C1 segment of cervical spinal cord (tissue), 14 donors: Measurements from ENCODE around the gene PDLIM7.
"Not testable (repeated sequence)": the region's sequence is repeated elsewhere in the genome, so short reads cannot be mapped to it uniquely, and the experiment has no call there.

ENCODE experiments used
- DNase-seq, 14 donors: peaks; one replicate each; lab custom pipeline; 2025; lab: John Stamatoyannopoulos, UW

Gene PDLIM7

DNA sequence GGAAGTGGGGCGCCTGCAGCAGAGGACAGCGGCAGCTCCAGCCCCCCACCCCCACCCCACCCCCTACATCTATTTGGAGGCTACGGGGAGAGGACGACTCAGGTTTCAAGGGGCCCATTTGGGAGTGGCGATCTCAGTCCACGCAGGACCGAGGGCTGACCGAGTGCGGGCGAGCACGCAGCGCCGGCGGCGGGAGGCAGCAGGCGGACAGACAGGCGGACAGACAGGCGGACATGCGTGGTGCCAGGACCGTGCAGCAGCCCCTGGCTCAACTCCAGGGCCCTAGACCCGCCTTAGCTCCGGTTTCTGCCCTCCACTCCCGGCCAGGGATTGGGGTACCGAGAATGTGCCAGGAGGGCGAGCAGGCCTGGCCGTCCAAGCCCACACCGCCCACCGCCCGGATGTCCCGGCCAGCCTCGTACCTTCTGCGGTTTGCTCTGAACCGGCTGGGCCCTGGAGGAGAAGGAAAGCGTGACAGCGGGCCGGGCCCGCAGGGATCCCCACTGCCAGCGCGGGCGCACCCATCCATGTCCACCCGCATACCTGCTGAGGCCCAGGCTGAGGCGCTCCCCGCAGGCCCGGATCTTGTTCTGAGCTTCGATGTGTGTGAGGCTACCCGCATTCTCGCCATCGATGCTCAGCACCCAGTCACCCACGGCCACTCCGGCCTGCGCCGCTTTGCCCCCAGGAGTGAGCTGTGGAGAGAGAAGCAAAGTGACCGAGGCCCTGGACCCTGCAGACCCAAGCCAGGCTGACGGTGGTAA is 5.2 kb downstream of the PDLIM7 start:
- no peak for DNase-seq

DNA sequence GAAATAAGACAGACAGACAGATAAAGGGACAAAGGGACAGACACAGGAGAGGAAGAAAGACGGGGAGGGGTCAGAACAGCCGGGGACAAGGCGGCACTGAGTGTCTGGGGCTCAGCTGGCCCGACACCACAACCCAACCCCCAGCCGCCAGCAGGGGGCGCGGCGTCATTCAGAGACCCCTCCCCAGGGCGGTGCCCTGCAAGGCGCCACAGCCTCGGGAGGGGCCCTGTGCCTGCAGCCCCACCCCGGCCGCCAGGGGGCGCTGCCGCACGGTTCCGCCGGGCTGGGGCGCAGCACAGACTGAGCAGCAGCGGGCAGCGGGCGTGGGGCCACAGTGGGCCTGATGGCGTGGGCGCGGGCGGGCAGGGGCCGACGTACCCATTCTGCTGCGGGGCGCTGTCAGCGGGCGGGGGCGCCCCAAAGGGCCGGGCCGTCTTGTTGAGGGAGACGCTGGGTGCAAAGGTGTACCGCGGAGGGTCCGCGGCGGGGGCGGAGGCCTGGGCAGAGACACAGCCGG is 5.9 kb downstream of the PDLIM7 start:
- DNase-seq: no peak

DNA sequence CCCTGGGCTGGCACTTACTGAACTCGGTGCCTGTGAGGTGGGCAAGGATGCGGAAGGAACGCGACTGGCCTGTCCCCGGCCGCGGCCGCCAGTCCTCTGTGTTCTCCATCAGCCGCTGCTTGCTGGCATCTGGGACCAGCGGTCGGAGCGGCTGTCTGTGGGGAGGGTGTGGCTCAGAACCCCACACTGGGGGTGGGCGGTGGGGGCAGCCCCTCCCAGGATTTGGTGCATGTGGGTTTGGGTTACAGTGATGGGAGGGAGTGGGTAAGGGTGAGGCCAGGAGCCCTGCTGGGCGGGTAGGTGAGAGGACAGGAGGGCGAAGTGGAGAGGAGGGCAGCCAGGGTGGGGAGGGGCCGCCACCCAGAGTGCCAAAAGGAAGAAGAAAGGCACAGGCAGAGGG is 6.4 kb downstream of the PDLIM7 start:
- no peak for DNase-seq

DNA sequence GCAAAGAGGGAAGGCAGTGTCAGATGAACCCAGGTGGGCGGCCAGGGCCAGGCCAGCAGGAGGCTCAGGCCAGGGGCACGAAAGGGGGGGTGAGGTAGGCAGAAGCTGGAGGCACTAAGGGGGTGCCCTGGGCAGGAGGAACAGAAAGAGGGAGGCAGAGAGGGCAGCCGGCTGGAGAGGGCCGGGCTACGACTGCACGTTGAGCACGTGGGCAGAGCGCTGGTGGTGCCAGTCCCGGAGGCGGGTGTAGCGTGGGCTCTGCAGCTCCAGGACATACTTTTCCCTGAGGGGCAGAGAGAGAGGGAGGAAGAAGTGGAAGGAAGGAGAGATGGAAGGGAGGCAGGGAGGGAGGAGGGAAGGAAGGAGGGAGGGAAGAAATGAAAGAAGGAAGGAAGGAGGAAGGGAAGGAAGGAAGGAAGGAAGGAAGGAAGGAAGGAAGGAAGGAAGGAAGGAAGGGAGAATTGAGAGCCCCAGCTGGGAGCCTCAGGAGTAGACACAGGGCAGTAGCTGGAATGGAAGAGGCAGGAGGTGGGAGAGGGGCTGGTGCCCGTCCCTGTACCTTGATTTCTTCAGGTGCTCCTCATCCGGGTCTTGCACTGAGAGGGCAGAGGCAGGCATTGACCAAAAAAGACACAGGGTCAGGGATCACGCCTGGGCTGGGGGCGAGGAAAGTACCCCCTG is 7.0 kb downstream of the PDLIM7 start:
- DNase-seq: peak in 1 of 14 donors; percentile 60

DNA sequence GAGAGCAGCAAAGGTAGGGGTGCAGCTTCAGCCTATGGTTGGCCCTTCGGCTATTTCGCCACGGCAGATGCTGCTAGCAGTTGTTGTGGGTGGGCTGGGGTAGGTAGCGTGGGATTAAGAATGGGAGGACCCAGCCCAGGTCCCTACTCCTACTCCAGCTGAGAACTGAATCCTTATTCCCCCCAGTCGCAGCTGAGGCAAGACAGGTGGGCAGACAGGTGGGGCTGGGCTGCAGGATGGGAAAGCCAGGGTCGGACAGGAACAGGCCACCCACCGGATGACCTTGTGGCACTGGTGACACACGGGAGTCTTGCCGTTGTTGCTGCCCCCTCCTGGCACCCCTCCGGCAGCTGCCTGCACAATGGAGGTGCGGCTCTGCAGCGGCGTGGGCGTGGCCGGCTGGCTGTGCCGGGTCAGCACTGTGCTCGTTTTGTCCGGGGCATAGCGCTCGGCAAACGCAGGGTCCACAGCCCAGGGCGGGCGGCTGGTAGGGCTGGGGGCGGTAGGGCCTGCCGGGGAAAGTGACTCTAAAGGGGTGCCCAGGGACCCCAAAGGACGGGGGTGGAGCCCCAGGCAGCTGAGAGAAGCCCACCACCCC is 8.2 kb downstream of the PDLIM7 start:
- DNase-seq: no peak

DNA sequence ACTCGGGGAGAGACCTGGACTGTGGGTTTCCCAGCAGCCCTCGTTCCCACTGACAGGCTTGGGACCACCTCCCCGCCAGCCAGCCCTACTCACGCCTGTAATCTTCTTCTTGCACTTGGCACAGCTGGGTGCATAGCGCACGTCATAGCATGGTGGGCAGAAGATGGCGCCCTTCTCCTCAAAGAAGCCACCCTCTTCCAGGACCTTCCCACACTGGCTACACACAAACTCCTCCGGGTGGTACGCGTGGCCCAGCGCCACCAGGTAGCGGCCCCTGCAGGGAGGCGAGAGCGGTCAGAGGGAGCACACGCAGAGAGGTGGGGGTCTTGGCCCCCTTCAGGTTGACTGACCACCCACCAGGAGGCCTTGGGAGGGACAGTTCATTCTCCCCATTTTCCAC is 9.4 kb downstream of the PDLIM7 start:
- no peak for DNase-seq

DNA sequence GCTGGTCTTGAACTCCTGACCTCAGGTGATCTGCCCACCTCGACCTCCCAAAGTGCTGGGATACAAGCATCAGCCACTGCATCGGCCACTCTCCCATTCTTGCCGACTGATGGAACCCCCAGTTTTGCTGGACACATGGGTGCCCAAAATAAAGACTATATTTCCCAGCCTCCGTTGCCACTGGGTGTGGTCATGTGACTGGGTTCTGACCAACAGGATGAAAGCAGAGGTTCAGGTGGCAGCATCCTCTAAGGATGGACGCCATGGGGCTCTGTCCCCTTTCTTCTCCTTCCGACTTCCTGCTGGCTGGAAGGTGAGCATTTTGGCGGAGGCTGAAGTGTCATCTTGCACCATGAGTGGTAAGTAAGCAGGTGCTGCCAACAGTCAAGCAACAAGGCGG is 10.3 kb downstream of the PDLIM7 start:
- DNase-seq: no peak

DNA sequence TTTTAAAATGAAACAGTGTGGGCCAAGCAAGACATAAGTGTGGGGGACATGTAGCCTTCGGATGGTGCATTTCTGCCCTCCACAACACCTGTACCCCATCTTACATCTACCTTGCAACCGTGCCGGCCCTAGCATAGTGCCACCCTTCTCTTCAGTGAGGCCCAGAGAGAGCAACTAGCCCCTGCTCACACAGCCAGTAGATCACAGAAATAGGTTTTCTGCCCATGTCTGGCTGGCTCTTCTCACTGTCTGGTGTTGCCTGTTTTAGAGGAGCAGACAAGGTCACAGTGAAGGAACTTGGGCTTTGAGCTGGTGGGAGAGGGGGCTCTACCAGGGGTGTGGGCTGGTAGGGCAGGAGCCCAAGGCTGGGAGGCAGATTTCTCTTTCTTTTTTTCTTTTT is 11.1 kb downstream of the PDLIM7 start:
- no peak for DNase-seq

DNA sequence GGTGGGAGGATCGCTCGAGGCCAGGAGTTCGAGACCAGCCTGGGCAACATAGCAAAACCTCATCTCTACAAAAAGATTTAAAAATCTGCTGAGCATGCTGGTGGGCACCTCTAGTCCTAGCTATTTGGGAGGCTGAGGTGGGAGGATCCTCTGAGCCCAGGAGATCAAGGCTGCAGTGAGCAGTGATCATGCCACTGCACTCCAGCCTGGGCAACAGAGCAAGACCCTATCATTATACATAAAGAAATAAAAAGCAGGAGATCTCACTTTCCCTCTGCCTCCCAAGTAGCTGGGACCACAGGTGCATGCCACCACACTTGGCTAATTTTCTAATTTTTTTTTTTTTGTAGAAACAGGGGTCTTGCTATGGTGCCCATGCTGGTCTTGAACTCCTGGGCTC is 11.7 kb downstream of the PDLIM7 start:
- not testable (repeated sequence) for DNase-seq

DNA sequence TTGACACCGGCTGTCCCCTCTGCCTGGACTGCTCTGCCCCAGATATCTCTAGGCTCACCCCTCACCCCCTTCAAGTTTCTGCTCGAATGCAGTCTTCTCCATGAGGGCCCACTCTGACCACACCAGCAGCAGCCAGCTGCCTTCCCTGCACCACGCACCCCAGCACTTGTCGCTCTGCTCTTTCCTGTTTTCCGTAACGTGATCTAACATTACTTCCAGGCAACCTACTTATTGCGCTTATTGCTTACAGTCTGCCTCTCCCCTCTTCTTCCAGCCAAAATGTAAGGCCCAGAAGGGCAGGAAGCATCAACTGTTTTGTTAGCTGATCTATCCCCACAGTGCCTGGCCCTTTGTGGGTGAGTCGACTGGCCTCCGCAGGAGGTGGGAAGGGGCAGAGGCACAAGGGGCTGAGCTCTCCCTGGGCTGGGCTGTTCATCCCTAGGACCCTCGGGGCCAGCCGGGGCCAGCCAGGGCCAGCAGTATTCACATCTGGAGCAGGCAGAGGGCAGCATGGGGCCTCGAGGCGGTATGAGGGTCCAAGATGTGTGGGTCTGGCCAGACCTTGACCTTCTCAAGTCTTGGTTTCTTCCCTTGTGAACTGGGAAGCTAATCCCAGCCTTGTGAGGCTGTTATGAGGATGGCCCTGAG is 12.4 kb downstream of the PDLIM7 start:
- no peak for DNase-seq

DNA sequence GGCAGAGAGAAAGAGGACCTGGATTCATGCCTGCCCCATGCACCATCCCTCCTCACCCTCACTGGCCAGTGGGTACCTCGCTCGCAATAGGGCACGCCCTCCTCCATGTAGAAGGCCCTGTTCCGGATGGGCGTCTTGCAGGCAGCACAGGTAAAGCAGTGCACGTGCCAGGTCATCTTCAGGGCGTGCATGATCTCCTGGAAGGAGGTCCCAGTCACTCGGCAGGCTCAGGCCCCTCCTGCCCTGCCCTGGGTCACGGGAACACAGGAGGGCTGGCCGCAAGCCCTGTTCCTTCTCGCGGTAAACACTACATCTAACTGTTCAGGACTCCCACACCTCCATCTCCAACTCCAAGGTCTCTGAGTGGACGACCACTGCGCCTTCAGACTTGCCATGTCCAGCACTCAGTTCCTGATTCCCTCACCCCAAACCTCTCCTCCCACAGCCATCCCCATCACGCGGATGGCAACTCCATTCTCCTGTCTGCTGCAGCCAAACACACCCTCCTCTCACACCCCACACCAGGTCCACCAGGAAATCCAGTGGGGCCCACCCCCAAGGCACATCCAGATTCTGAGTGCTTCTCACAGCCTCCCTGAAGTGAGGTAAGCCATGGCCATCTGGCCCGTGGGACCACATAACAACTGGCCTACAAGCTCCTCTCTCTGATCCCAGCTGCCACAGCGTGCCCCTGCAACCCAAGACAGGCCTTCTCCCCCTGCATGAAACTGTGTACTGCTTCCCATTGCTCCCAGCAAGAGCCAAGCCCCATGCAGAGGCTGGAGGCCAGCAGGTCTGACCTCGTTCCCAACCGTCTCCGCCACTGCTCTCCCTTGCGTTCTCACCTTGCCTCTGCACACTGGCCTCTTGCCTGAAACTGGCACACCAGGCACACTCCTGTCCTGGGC is 13.2 kb downstream of the PDLIM7 start:
- DNase-seq: no peak

DNA sequence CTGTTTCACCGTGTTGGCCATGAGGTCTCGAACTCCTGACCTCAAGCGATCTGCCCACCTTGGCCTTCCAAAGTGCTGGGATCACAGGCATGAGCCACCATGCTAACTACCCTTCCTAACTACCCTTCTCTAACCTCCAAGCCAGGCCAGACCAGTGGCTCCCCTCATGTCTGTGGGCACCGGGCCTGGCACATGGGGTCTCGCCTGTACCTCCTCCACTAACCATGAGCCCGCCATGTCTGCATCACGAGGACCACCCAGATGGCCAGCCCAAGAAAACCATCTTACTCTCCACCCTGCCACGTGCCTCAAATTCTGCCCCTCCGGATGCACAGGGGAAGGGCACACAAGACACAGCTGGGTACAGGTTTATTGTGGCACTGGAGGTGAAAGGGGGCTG is 14.4 kb downstream of the PDLIM7 start:
- no peak for DNase-seq

DNA sequence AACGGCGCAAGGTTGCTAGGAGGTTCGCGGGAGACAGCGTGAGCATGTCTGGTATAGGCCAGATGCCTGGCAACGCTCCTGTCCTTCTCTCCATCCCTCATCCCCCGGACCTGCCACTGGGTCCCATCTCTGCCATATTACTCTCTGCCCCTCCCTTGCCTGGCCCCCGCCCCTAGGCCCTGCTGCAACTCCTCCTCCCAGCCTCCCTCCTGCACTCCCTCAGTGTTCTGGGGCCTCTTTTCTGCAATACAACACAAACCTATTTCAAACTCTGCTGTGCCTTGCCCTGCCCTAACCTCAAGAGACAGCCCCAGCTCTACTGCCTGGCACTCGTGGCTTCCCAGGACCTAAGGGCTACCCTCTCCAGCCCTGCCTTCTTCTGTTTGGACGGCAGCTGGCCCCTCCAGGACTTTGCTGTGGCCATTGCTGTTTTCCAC is 15.0 kb downstream of the PDLIM7 start:
- DNase-seq: no peak

DNA sequence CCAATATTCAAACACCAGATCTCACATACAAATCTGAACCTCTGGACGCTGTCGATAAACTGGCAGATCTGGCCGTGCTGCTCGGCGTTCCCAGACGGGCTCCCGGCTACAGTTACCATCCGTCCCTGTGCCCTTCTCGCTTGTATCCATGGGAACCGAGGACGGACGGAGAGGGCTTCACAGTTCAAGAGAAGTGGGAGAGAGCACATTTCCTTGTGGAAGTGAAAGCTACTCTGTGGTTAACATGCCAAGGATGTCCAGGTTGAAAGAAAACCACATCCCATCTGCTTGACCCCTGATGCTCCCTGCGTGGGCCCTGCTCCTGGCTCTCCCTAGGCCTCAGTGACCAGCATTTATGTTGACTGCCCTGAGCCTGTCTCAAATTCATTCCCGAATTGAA is 17.6 kb downstream of the PDLIM7 start:
- DNase-seq: no peak

DNA sequence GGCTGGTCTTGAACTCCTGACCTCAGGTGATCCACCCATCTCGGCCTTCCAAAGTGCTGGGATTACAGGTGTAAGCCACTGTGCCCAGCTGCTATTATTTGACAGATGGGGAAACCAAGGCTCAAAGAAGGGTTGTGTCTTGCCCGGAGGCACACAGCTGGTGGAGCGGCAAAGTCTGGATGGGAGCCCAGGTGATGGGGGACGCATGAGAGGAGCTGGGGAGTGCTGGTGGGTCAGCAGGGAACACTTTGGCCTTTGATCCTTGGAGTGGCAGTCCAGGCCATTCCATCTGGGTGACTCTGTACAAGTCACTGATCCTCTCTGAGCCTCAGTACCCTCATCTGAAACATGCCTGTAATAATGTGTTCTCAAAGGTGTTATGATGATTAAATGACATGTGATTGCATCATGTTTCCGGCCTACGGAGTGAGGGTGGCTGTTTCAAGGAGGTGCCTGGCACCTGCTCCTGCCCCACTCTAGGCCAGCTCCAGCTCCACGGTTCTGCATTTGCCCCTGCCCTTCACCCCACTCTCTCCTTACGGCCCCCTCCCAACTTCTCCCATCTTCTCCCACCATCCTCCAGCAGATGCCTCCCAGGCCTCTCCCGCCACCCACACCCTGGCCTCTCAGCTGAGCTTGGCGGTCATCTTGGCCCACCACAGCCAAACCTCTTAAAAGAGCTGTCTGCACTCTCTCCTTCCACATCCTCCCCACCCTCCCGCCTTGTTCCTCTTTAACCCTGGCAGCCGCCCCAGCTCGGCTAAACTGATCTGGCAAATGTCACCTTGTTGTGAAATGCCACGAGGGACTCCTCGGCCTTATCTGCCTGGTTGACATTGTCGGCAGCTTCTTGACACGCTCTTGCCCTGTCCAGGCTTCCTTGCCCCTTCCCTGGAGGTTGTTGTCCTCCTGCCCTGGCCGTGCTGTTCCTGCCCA is 18.4 kb downstream of the PDLIM7 start:
- peak in 6 of 14 donors; percentile 17 to 63 (median 33) for DNase-seq

DNA sequence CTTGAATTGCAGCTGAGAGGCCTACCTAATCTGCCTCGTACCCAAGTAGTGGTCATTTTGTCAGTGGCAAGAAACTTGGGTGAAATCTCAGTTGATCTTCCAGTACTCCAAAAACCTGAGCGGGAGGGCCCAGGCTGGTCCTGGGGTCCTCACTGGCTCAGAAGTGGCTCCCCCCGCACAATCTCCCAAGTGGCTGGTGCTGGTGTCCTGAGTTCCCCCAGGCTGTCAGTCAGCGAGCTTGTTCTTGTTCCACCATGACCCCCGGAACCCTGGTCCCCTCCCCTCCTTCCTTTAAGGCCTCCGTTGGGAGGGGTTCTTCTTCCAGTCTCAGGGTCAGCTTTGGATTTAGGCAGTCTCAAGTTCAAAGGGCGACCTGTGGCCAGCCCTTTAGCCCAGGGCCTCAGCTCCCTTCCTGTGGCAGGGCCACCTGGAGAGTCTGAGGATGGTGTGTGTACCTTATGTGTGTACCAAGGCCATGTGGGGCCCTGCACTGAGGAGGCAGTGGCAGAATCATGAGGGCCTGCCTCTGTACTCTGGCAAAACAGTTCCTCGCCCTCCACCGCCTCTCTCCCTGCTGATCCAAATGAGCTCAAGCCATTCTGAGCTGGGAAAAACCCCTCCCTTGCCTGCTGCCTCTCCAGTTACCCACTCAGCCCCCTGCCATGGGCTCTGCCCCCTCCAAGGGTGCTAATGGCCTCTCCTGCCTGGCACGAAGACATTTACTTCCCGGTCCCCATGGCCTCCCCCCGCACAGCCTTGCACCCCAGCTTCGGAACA is 19.5 kb downstream of the PDLIM7 start:
- DNase-seq: no peak

DNA sequence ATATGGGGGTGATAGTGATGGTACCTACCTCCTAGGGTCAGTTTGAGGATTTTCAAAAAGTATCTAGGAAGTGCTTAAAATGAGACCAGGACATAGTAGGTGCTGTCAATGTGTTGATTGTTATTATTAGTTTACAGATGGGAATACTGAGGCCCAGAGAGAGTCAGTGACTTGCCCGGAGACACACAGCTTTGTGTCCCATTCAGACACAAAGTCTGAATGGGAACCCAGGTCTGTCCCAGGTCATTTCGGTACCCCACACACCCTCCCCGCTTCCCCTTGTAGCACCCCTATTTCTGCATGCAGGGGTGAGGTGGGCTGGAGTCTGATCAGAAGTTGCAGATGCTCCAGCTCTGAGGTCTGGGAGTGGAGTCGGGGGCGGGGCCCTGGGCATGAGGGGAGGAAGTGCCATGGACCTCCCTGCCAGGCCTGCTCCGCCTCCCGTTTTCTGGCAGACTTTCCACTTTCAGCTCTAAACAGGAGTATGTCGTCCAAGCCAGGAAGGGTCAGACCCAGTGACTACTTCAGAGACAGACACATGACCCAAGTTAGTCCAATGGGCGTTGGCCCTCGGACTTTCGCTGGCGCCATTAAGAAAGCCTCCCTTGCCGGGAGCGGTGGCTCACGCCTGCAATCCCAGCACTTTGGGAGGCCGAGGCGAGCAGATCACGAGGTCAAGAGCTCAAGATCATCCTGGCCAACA is 20.7 kb downstream of the PDLIM7 start:
- no peak for DNase-seq
